CD4-positive, CD25-positive, alpha-beta regulatory T cell (primary cell): ENCODE results near the gene BPTF. TPM values are rescaled to one million over a fixed set of nuclear protein-coding genes. Genes with fewer than 3 reads are reported as not detected.

Experiments
- ATAC-seq, 2 donors: fragments of 150-1000 bp; cut with Tn5 transposase; one replicate each; pipeline ENCODE4 v1.10.0; 2021; ENCODE audit warnings: low read depth in 2 of 2, moderate number of reproducible peaks in 2 of 2, moderate library complexity in 1 of 2
- DNase-seq, 3 donors: peaks; one replicate each; pipeline versions ENCODE4 v3.0.0 to v3.0.0-alpha.2; 2012 to 2022; ENCODE audit warnings: mixed read lengths in 1 of 3
- H3K27ac ChIP-seq: one replicate; pipeline ENCODE4 v1.7.0; 2013; ENCODE audit warnings: mild to moderate bottlenecking, low read length; ENCODE audit not compliant: insufficient read depth, poor library complexity, severe bottlenecking
- H3K27me3 ChIP-seq: one replicate; pipeline ENCODE4 v1.7.0; 2013; ENCODE audit warnings: low read length; ENCODE audit not compliant: control insufficient read depth, insufficient read depth
- H3K36me3 ChIP-seq: one replicate; pipeline ENCODE4 v1.7.0; 2013; ENCODE audit warnings: mild to moderate bottlenecking, low read length, moderate library complexity; ENCODE audit not compliant: control insufficient read depth, insufficient read depth
- H3K4me1 ChIP-seq: 2 replicates; pipeline ENCODE4 v1.7.0; 2013; ENCODE audit warnings: mild to moderate bottlenecking, low read length; ENCODE audit not compliant: insufficient read depth, control insufficient read depth, poor library complexity, severe bottlenecking
- H3K4me3 ChIP-seq: one replicate; pipeline ENCODE4 v1.7.0; 2013; ENCODE audit warnings: low read depth, mild to moderate bottlenecking, low read length, moderate library complexity
- H3K9me3 ChIP-seq, 2 experiments: 1 replicate in 1 of 2; 2 replicates in 1 of 2; pipeline ENCODE4 v1.7.0; 2013; ENCODE audit warnings: low read length in 2 of 2, mild to moderate bottlenecking in 1 of 2, moderate library complexity in 1 of 2; ENCODE audit not compliant: control insufficient read depth in 2 of 2
- H3K27ac Mint-ChIP-seq, 3 donors: one replicate each; pipeline ENCODE4 v1.8.0; 2020 to 2022; ENCODE audit warnings: mild to moderate bottlenecking in 3 of 3, mixed read lengths in 3 of 3, moderate library complexity in 2 of 3
- H3K27me3 Mint-ChIP-seq: one replicate; pipeline ENCODE4 v1.8.0; 2022; ENCODE audit warnings: mild to moderate bottlenecking, mixed read lengths
- H3K36me3 Mint-ChIP-seq: one replicate; pipeline ENCODE4 v1.8.0; 2020; ENCODE audit warnings: mixed read lengths
- H3K4me1 Mint-ChIP-seq, 4 donors: one replicate each; pipeline ENCODE4 v1.8.0; 2020 to 2022; ENCODE audit warnings: mixed read lengths in 4 of 4, mild to moderate bottlenecking in 1 of 4
- H3K4me3 Mint-ChIP-seq, 4 donors: one replicate each; pipeline ENCODE4 v1.8.0; 2020 to 2022; ENCODE audit warnings: mild to moderate bottlenecking in 4 of 4, mixed read lengths in 4 of 4, moderate library complexity in 3 of 4
- H3K9me3 Mint-ChIP-seq, 7 donors: one replicate each; pipeline ENCODE4 v1.8.0; 2020 to 2022; ENCODE audit warnings: mixed read lengths in 7 of 7, mild to moderate bottlenecking in 3 of 7, moderate library complexity in 2 of 7
- polyA plus RNA-seq, 4 donors: library from polyadenylated mRNA; unstranded; fragments of 300-500 nt; fragmentation: Illumina TruSeq; gene quantifications; one replicate each; pipeline ENCODE4 v1.2.3, GENCODE V29; 2021
- total RNA-seq: library from RNA; stranded (reverse); gene quantifications from one replicate; pipeline ENCODE4 v1.2.3, GENCODE V29; 2022

The BPTF gene
- total and polyA plus RNA-seq, 5 donors from 2014 or later, result 7.5 to 157 (median 13.0) TPM

DNA sequence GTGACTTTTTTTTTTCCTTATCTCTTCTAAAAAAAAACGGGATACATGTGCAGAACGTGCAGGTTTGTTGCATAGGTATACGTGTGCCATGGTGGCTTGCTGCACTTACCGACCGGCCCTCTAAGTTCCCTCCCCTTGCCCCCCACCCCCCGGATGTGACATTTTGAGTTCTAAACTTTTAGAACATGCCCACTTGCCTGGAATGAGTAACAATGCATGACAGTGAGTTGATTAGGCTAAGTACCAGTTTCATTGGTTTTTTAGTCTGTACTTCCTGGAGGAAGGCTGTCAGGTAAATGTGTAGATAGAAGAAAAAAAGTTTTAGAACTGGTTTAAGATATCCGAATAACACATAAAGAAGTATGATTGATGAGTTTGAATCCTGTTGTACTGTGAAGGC lies 4.0 kb downstream of the BPTF start:
- H3K4me1 Mint-ChIP-seq, result peaks cover 30 to 77% (median 53%) of the 10 kb centered on the region in 4 donors
- peak overlapping the region; percentile 75 for H3K4me3 ChIP-seq
- ATAC-seq, result peak; percentile 14 to 19

DNA sequence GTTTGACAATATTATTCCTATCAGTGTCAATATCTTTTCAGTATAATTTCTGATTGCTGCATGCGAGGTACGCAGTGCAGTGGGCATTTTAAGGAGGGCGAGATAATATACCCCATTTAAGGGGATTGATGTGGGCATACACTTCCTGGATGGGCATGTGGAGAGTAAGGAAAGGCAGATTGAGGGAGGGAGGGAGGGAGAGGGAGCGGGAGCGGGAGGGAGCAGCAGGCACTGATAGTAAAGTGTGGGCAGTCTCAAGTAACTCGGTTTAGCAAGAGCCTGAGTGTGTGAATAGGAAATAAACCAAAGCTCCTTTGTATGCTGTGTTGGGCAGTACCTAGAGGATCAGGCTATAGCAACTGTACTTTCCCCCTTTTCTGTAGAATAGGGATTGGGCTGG lies 5.1 kb downstream of the BPTF start:
- peak overlapping the region in 2 of 4 donors; percentile 19 to 53 for H3K4me3 Mint-ChIP-seq
- DNase-seq (no peak), ATAC-seq (no peak)
- H3K27me3 Mint-ChIP-seq, result peaks cover 8% of the 10 kb centered on the region
- Histone ChIP-seq H3K4me3 (no peak overlapping the region), H3K27ac (peak overlapping the region; percentile 51), H3K27me3 (no peaks in the 10 kb centered on the region), H3K36me3 (peaks cover 3% of the 10 kb centered on the region), H3K4me1 (peaks cover 50% of the 10 kb centered on the region), H3K9me3 (no peaks in the 10 kb centered on the region)
- H3K9me3 Mint-ChIP-seq, result peaks cover 0 to 2% (median 0%) of the 10 kb centered on the region in 7 donors
- H3K36me3 Mint-ChIP-seq, result peaks cover 13% of the 10 kb centered on the region
- peak overlapping the region in 1 of 3 donors; percentile 2 for H3K27ac Mint-ChIP-seq
- H3K4me1 Mint-ChIP-seq, result peaks cover 34 to 85% (median 61%) of the 10 kb centered on the region in 4 donors

More for the DNA sequence above, 4.0 kb downstream of the BPTF start:
- peak; percentile 6 to 88 (median 29) for DNase-seq
- Histone ChIP-seq H3K27ac (peak overlapping the region; percentile 51), H3K36me3 (peaks cover 3% of the 10 kb centered on the region), H3K27me3 (no peaks in the 10 kb centered on the region), H3K4me1 (peaks cover 52% of the 10 kb centered on the region), H3K9me3 (no peaks in the 10 kb centered on the region)
- Mint-ChIP-seq H3K4me3 (peak overlapping the region; percentile 84 to 100 (median 98)), H3K27me3 (peaks cover 10% of the 10 kb centered on the region), H3K9me3 (peaks cover 0 to 2% (median 0%) of the 10 kb centered on the region in 7 donors), H3K27ac (peak overlapping the region in 2 of 3 donors; percentile 59 to 66), H3K36me3 (peaks cover 13% of the 10 kb centered on the region)

DNA sequence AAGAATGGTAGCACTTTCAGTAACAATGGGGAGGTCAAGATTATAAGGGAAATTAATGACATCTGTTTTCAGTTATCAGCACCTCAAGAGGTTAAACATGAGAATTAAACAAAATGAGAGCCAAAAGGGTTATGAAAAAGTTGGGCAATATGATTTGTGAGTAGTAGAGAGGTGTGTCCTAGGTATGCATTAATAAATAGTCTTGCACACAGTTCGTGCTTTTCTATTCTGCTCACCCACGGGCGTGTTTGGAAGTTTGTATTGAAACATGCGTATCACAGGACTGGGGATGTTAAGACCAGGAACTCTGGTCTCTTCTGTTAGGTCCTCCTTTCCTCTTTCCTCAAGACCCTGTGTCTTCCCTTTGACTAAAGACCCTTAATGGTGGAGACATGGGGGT lies 6.0 kb downstream of the BPTF start:
- Histone ChIP-seq H3K9me3 (no peaks in the 10 kb centered on the region), H3K4me1 (peaks cover 56% of the 10 kb centered on the region), H3K36me3 (peaks cover 3% of the 10 kb centered on the region), H3K4me3 (peak overlapping the region; percentile 4), H3K27me3 (no peaks in the 10 kb centered on the region), H3K27ac (no peak overlapping the region)
- peaks cover 13% of the 10 kb centered on the region for H3K36me3 Mint-ChIP-seq
- ATAC-seq (no peak), DNase-seq (no peak)
- H3K4me1 Mint-ChIP-seq, result peaks cover 40 to 91% (median 68%) of the 10 kb centered on the region in 4 donors
- peaks cover 5% of the 10 kb centered on the region for H3K27me3 Mint-ChIP-seq
- peak overlapping the region in 2 of 4 donors; percentile 17 to 53 for H3K4me3 Mint-ChIP-seq
- H3K9me3 Mint-ChIP-seq, result no peaks in the 10 kb centered on the region
- peak overlapping the region in 2 of 3 donors; percentile 7 to 31 for H3K27ac Mint-ChIP-seq

DNA sequence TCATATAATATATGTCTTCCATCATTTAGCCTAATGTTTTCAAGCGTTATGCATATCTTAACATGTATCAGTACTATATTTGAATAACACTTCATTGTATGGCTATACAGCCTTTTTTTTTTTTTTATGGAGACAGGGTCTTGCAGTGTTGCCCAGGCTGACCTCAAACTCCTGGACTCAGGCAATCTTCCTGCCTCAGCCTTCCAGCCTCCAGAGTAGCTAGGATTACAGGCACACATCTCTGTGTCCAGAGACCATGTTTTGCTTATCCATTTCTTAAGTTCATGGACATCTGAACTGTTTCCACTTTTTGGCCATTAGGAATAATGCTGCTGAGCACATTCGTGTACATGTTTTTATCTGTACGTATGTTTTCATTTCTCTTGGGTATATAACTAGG lies 7.8 kb downstream of the BPTF start:
- Histone ChIP-seq H3K4me3 (no peak overlapping the region), H3K4me1 (peaks cover 48% of the 10 kb centered on the region), H3K9me3 (no peaks in the 10 kb centered on the region), H3K27me3 (no peaks in the 10 kb centered on the region), H3K27ac (no peak overlapping the region), H3K36me3 (peaks cover 3% of the 10 kb centered on the region)
- Mint-ChIP-seq H3K36me3 (peaks cover 13% of the 10 kb centered on the region), H3K9me3 (no peaks in the 10 kb centered on the region), H3K27ac (no peak overlapping the region), H3K4me3 (peak overlapping the region in 1 of 4 donors; percentile 28), H3K27me3 (no peaks in the 10 kb centered on the region), H3K4me1 (peaks cover 34 to 93% (median 76%) of the 10 kb centered on the region in 4 donors)
- no peak for ATAC-seq
- no peak for DNase-seq

DNA sequence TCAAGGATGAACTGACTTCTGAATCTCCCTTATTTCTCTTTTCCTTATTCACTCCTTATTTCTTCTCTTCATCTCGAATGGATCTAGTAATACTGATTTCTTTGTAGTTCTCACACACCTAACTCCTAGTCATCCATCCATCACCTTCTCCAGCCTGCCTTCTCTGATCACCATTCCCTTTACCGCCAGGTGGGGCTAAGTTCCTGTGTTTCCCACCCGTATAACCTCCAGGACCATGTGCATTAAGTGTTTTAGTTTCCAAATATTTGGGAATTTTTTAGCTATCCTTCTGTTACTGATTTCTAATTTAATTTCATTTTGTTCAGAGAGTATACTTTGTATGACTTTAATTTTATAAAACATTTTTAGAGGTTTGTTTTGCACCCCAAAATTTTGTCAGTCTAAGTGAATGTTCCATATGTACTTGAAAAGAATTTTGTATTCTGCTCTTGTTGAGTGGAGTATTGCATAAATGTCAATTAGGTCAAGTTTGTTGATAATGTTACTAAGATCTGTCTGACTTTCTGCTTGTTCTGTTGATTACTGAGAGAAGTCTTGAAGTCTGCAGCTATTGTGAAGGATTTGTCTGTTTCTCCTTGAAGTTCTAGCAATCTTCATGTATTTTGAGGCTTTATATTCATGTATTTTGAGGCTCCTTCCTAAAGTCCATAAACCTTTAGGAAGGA lies 8.8 kb downstream of the BPTF start:
- peak overlapping the region in 2 of 3 donors; percentile 12 to 74 for H3K27ac Mint-ChIP-seq
- peaks cover 13% of the 10 kb centered on the region for H3K36me3 Mint-ChIP-seq
- ATAC-seq (no peak), DNase-seq (no peak)
- H3K27me3 Mint-ChIP-seq, result no peaks in the 10 kb centered on the region
- Histone ChIP-seq H3K4me3 (no peak overlapping the region), H3K9me3 (no peaks in the 10 kb centered on the region), H3K4me1 (peaks cover 48% of the 10 kb centered on the region), H3K36me3 (peaks cover 3% of the 10 kb centered on the region), H3K27me3 (no peaks in the 10 kb centered on the region), H3K27ac (no peak overlapping the region)
- H3K4me3 Mint-ChIP-seq, result peak overlapping the region in 3 of 4 donors; percentile 29 to 68 (median 49)
- peaks cover 28 to 93% (median 73%) of the 10 kb centered on the region in 4 donors for H3K4me1 Mint-ChIP-seq
- H3K9me3 Mint-ChIP-seq, result no peaks in the 10 kb centered on the region

DNA sequence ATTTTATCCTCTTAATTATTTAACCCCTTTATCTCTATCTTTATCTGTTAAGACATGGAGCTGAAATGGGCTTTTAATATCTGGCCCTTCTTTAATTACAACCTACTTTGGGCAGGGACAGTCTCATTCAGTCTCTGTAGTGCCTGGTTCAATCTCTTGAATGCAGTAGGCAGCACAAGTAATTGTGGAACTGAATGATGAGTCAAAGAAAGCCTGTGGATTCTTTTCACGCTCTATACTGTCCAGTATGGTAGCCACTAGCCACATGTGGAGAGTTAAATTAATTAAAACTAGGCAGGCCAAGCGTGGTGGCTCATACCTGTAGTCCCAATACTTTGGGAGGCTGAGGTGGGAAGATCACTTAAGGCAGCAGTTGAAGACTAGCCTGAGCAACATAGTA lies 9.3 kb downstream of the BPTF start:
- Mint-ChIP-seq H3K27ac (peak overlapping the region in 2 of 3 donors; percentile 12 to 32), H3K9me3 (no peaks in the 10 kb centered on the region), H3K4me3 (peak overlapping the region in 3 of 4 donors; percentile 12 to 68 (median 12)), H3K36me3 (peaks cover 13% of the 10 kb centered on the region), H3K4me1 (peaks cover 28 to 92% (median 73%) of the 10 kb centered on the region in 4 donors), H3K27me3 (no peaks in the 10 kb centered on the region)
- ATAC-seq, result no peak
- Histone ChIP-seq H3K27ac (no peak overlapping the region), H3K27me3 (no peaks in the 10 kb centered on the region), H3K36me3 (peaks cover 3% of the 10 kb centered on the region), H3K4me1 (peaks cover 44% of the 10 kb centered on the region), H3K9me3 (no peaks in the 10 kb centered on the region), H3K4me3 (no peak overlapping the region)
- DNase-seq, result no peak

DNA sequence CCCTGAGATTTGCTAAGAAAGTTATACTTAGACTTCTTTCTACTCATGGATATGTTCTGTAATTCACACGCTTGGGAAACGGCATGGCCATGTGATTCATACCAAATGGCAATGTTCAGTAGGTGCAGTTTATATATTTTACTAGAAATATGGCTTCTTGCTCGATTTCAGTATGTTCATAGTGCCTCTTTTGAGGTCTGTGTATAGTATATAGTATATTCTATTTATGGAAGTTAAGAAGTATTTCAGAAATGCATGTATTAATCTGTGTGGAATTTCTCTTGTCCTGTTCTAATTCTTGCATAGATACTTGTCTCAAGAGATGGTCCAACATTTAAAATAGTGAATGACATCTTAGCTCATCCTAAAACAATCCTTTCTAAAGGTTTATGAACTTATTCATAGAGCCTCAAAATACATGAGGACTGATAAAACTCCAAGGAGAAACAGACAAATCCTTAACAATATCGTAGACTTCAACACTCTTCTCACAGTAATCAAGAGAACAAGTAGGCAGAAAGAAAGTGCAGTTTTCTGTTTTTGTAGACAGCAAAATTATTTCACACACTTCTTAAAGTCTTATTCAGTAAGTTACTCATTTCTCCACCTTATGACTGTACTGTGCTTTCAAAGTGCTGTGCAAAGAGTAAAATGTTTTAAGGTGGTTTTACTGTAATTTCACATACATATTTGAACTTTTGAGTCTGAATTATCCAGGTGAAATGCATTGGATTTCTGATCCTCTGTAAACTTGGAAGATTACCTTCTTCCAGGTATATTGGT lies 11.1 kb downstream of the BPTF start:
- no peak for ATAC-seq
- Mint-ChIP-seq H3K27me3 (no peaks in the 10 kb centered on the region), H3K9me3 (no peaks in the 10 kb centered on the region)

More for the DNA sequence above, 11.1 kb downstream of the BPTF start:
- H3K27ac ChIP-seq, result no peak overlapping the region
- DNase-seq, result no peak
- peak overlapping the region; percentile 35 for H3K4me3 ChIP-seq
- Mint-ChIP-seq H3K4me1 (peaks cover 30 to 89% (median 69%) of the 10 kb centered on the region in 4 donors), H3K27ac (peak overlapping the region in 2 of 3 donors; percentile 55 to 65), H3K36me3 (peaks cover 8% of the 10 kb centered on the region), H3K4me3 (peak overlapping the region; percentile 3 to 85 (median 20))
- H3K4me1 ChIP-seq, result peaks cover 40% of the 10 kb centered on the region
- peaks cover 3% of the 10 kb centered on the region for H3K36me3 ChIP-seq
- no peaks in the 10 kb centered on the region for H3K27me3 ChIP-seq
- H3K9me3 ChIP-seq, result no peaks in the 10 kb centered on the region
